Measurements from ENCODE around the gene SLC39A9.

DNA sequence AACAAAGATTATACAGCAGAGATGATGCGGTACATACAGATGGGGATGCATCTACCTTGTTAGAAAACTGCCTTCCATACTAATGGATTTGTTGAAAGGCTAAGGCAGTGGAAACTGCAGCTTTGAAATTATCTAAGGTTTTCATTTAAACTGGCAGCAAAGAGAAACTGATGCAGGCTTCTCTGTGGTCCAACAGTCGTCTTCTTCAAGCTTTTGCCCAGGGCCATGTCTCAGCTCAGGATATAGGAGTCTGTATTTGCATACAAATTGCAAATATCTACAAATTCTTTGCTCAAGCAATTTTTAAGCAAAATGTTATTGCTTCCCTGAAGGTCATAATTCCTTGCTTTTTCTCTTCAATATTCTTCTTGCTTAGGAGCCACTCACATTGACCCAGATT lies 34.1 kb upstream of the SLC39A9 start:
- TF ChIP-seq ATF6 (CRISPR knock-in tag; IDR thresholded peaks at IDR 0.05) (no peak), ETV6 (CRISPR knock-in tag; IDR thresholded peaks at IDR 0.05) (no peak), AR (CRISPR knock-in tag; IDR thresholded peaks at IDR 0.05) (no peak)
- TF ChIP-seq, protein P1, sequence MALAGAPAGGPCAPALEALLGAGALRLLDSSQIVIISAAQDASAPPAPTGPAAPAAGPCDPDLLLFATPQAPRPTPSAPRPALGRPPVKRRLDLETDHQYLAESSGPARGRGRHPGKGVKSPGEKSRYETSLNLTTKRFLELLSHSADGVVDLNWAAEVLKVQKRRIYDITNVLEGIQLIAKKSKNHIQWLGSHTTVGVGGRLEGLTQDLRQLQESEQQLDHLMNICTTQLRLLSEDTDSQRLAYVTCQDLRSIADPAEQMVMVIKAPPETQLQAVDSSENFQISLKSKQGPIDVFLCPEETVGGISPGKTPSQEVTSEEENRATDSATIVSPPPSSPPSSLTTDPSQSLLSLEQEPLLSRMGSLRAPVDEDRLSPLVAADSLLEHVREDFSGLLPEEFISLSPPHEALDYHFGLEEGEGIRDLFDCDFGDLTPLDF (CRISPR knock-in tag; IDR thresholded peaks at IDR 0.05) = no peak
